SK-N-MC (cell line): Measurements from ENCODE around the gene MTMR3.

Experiments used
- DNase-seq: peaks from one replicate; pipeline ENCODE4 v3.0.0-alpha.2; 2011; ENCODE audit warnings: low read depth, low spot score
- H3K27ac ChIP-seq: fragments of 200-600 bp; sonication (generic); 2 replicates; pipeline ENCODE4 v1.5.1; 2016; ENCODE audit warnings: mixed run types
- H3K36me3 ChIP-seq: fragments of 200-600 bp; sonication (generic); 2 replicates; pipeline ENCODE4 v1.6.1; 2017; ENCODE audit warnings: antibody characterized with exemption, low read length, mixed read lengths; ENCODE audit not compliant: insufficient read depth
- H3K4me3 ChIP-seq: fragments of 200-600 bp; sonication (generic); 2 replicates; pipeline ENCODE4 v1.5.1; 2016
- H3K9ac ChIP-seq: fragments of 200-600 bp; sonication (generic); 2 replicates; pipeline ENCODE4 v1.8.0; 2017; ENCODE audit warnings: mixed run types, mixed read lengths; ENCODE audit not compliant: insufficient read length
- H3K9me3 ChIP-seq: fragments of 200-600 bp; sonication (generic); 2 replicates; pipeline ENCODE4 v1.6.1; 2017; ENCODE audit warnings: low read depth, mild to moderate bottlenecking, antibody characterized with exemption, low read length, moderate library complexity, mixed read lengths
- EZH2 ChIP-seq: fragments of 200-600 bp; sonication (generic); IDR thresholded peaks from one replicate; pipeline ENCODE4 v1.6.1; 2017; ENCODE audit warnings: antibody characterized with exemption
- FOXP2 ChIP-seq: optimal IDR thresholded peaks from 2 replicates; pipeline ENCODE3; 2011; ENCODE audit warnings: mild to moderate bottlenecking, moderate library complexity; ENCODE audit not compliant: insufficient read depth; ENCODE audit errors: extremely low read length, control extremely low read depth
- POLR2AphosphoS5 ChIP-seq: IDR thresholded peaks from 2 replicates; pipeline ENCODE4 v1.6.1; 2012; ENCODE audit warnings: mild to moderate bottlenecking, low read depth, low read length, borderline replicate concordance

The MTMR3 gene

DNA sequence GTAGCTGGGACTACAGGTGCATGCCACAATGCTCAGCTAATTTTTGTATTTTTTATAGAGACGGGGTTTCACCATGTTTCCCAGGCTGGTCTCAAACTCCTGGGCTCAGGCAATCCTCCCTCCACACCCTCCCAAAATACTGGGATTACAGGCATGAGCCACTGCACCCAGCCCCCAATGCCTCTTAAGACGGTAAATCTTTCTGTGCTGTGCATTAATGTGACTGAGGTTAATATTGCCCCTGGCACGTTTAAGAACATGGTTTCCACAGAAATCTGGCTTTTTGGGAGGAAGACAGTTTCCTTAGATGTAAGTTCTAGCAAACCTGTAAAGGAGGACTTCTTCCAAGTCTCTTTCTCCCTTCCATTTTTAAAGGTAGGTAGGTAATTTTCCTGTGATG, 191.2 kb downstream of the MTMR3 start:
- H3K27ac ChIP-seq: no peak overlapping the region
- no peak overlapping the region for H3K4me3 ChIP-seq
- TF ChIP-seq POLR2AphosphoS5 (no peak), EZH2 (no peak)

DNA sequence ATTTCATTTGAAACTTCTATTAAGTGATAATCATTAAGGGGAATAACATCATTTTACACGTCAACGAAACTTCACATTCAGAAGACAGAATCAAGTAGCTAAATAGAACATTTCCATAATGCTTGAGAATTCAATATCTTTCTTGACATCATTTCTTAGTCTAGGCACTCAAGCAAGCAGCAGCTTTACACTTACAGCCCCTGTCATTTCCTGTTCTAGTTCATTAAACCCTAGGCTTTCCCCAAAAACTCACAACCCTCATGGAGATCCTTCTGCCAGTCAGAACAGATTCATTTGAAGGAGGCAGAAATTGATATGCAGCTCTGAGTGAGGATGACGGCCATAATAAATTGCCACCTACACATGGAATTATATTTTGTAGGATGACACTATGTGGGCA, 192.0 kb downstream of the MTMR3 start:
- Histone ChIP-seq H3K9me3 (no peaks in the 10 kb centered on the region), H3K4me3 (no peak overlapping the region), H3K27ac (no peak overlapping the region), H3K9ac (no peak overlapping the region), H3K36me3 (no peaks in the 10 kb centered on the region)
- TF ChIP-seq POLR2AphosphoS5 (no peak), EZH2 (no peak), FOXP2 (no peak)
- DNase-seq: no peak

More for the DNA sequence above, 191.2 kb downstream of the MTMR3 start:
- Histone ChIP-seq H3K9ac (no peak overlapping the region), H3K36me3 (no peaks in the 10 kb centered on the region), H3K9me3 (no peaks in the 10 kb centered on the region)
- DNase-seq: no peak

DNA sequence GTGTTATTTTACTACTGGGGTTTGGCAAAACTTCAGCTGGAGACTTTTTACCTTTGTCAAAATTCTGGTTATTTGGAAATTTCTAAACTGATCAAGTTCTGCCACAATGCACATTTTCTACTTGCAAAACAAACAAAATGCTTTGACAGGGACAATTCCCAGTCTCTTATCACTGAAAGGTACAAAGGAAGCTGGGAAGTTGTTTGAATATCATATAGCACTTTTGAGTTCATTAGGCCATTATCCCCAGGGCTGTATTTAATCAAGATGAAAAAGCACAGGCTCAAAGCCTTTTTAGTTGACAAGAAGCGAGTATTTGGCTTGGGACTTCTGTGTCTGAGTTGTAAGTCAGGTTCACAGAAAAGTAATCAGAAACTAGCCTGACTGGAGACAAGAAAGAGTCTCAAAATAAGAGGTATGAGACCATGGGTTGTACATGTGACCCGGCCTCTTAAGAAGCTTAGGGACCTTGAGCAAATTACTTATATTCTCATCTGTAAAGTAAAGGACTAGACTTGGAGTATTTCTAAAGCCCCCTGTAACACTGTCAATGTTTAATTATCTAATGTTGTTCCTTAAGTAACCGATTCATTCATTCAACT, 194.4 kb downstream of the MTMR3 start:
- TF ChIP-seq POLR2AphosphoS5: no peak
- TF ChIP-seq EZH2: no peak
- TF ChIP-seq FOXP2: no peak
- H3K27ac ChIP-seq: no peak overlapping the region
- no peak overlapping the region for H3K4me3 ChIP-seq
- no peaks in the 10 kb centered on the region for H3K9me3 ChIP-seq
- no peak for DNase-seq
- H3K36me3 ChIP-seq: no peaks in the 10 kb centered on the region
- H3K9ac ChIP-seq: no peak overlapping the region

DNA sequence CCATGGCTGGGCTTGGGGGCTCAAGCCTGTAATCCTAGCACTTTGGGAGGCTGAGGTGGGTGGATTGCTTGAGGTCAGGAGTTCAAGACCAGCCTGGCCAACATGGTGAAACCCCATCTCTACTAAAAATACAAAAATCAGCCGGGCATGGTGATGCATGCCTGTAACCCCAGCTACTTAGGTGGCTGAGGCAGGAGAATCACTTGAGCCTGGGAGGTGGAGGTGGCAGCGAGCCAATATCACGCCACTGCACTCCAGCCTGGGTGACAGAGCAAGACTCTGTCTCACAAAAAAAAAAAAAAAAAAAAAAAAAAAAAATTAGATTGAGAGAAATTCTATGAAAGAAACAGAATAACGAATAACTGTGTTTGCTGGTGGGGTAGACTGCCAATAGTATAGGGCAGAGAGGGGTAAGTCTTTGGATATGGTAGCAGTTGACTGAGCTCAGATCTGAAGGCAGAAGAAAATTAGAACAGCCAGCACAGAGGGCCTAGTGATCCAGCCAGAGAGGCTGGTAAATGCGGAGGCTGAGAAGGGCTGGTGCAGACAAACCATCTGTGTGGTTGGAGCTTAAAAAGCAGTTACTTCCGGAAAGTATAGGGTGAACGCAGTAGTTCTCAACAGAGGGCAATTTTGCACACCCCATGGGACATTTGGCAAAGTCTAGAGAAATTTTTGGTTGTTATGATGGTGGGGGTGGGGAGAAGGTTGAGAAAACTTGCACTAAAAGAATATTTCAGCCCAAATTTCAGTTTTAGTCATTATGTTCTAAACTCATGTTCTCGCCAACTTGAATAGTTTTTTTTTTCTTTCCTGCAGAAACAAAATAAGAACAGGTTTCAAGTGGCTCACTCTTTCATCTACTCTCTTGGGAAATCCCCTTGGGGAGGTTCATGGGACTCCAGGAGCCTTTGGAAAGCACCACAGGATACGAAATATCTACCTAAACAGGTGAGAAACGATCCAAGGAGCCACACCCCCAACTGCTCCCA, 195.6 kb downstream of the MTMR3 start:
- H3K36me3 ChIP-seq: no peaks in the 10 kb centered on the region
- DNase-seq: no peak
- no peak overlapping the region for H3K27ac ChIP-seq
- H3K4me3 ChIP-seq: no peak overlapping the region
- no peak overlapping the region for H3K9ac ChIP-seq
- H3K9me3 ChIP-seq: no peaks in the 10 kb centered on the region
- TF ChIP-seq EZH2 (no peak), FOXP2 (no peak), POLR2AphosphoS5 (no peak)

DNA sequence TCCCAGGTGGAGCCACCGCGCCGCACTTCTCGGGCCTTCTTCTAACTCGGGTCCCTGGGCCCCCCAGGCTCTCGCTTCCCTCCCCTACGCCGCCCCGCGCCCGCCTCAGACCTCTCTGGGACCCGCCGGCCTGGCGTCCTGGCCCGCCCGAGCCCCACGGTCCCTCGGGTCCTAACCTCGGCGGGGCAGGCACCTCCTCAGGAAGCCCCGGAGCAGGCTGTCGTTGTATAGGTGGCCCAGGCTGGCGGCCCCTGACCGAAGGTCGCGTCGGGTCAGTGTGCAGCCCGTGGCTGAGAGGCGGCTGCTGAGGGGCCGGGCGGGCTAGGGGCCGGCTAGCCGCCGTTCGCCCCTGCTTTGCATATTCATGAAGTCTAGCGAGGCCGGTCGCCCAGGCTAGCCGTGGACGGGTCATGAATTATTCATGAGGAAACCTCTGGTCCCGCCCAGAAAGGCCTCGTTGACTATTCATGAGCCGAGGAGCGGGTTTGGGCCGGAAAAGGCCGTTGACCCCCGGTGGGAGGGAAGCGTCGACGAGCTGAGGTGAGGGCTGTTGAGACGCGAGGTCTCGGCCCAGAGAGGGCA, 197.1 kb downstream of the MTMR3 start, which contains the start of gene HORMAD2:
Gene HORMAD2, plus strand, starts transcription at position 513 of the 582 bp plus-strand sequence. CDS start 13,489 bp downstream, outside the sequence.
- DNase-seq: no peak
- Histone ChIP-seq H3K27ac (no peak within 1 kb of the TSS), H3K4me3 (no peak within 1 kb of the TSS), H3K36me3 (no peaks in the 10 kb centered on the region), H3K9ac (no peak within 1 kb of the TSS), H3K9me3 (no peaks in the 10 kb centered on the region)
- TF ChIP-seq POLR2AphosphoS5 (no peak), FOXP2 (no peak), EZH2 (no peak)
